NCI-H524 (cell line): ENCODE measurements around the gene MRPL38.
"Not testable (repeated sequence)": the region's sequence is repeated elsewhere in the genome, so short reads cannot be mapped to it uniquely, and the experiment has no call there.

Experiments used
- DNase-seq, 2 experiments: peaks; one replicate each; lab custom pipeline; 2025; lab: John Stamatoyannopoulos, UW

Gene MRPL38

GRCh38 chr17:75896415-75897159, 8.1 kb downstream of the MRPL38 start, which contains the start of gene TRIM65:
Gene TRIM65 (minus strand): TSS chr17:75896951. CDS start chr17:75896937, 14 bp downstream.
- peak; percentile 81 to 89 for DNase-seq

- DNase-seq = peak in 1 of 2 experiments; percentile 55
Observed at GRCh38 chr17:75895370-75896155, 9.1 kb downstream of the MRPL38 start.

GRCh38 chr17:75894049-75894733, 10.5 kb downstream of the MRPL38 start:
- DNase-seq = no peak

- no peak for DNase-seq
Observed at GRCh38 chr17:75893305-75894048, 11.2 kb downstream of the MRPL38 start.

GRCh38 chr17:75892556-75893224, 12.0 kb downstream of the MRPL38 start:
- DNase-seq = no peak

- DNase-seq = no peak
Observed at GRCh38 chr17:75891605-75892555, 12.8 kb downstream of the MRPL38 start.

- no peak for DNase-seq
Observed at GRCh38 chr17:75891022-75891604, 13.6 kb downstream of the MRPL38 start.

GRCh38 chr17:75889454-75889853, 15.2 kb downstream of the MRPL38 start:
- no peak for DNase-seq

GRCh38 chr17:75888484-75888883, 16.2 kb downstream of the MRPL38 start:
- no peak for DNase-seq

GRCh38 chr17:75885860-75886259, 18.8 kb downstream of the MRPL38 start:
- DNase-seq = not testable (repeated sequence)

GRCh38 chr17:75885431-75885830, 19.3 kb downstream of the MRPL38 start:
- no peak for DNase-seq

GRCh38 chr17:75881678-75882454, 22.8 kb downstream of the MRPL38 start:
- DNase-seq = no peak

- DNase-seq = no peak
Observed at GRCh38 chr17:75880266-75880665, 24.4 kb downstream of the MRPL38 start.

- DNase-seq = peak in 1 of 2 experiments; percentile 54
Observed at GRCh38 chr17:75878174-75878998, 26.3 kb downstream of the MRPL38 start, which contains the start of gene TRIM47. Gene TRIM47 (minus strand): TSS chr17:75878581. CDS start chr17:75878548, 33 bp downstream.

GRCh38 chr17:75877752-75878173, 26.9 kb downstream of the MRPL38 start:
- peak; percentile 68 to 84 for DNase-seq

GRCh38 chr17:75876938-75877751, 27.5 kb downstream of the MRPL38 start:
- peak in 1 of 2 experiments; percentile 39 for DNase-seq
